GM19351 (cell line): ENCODE results near the gene COL5A1.
"Not testable (repeated sequence)": the region's sequence is repeated elsewhere in the genome, so short reads cannot be mapped to it uniquely, and the experiment has no call there.

Source experiments
- ATAC-seq: cut with Tn5 transposase; IDR thresholded peaks from one replicate; pipeline ENCODE4 v1.9.1; 2021; ENCODE audit warnings: mild to moderate bottlenecking, moderate library complexity; ENCODE audit not compliant: unreplicated experiment

COL5A1 gene

DNA sequence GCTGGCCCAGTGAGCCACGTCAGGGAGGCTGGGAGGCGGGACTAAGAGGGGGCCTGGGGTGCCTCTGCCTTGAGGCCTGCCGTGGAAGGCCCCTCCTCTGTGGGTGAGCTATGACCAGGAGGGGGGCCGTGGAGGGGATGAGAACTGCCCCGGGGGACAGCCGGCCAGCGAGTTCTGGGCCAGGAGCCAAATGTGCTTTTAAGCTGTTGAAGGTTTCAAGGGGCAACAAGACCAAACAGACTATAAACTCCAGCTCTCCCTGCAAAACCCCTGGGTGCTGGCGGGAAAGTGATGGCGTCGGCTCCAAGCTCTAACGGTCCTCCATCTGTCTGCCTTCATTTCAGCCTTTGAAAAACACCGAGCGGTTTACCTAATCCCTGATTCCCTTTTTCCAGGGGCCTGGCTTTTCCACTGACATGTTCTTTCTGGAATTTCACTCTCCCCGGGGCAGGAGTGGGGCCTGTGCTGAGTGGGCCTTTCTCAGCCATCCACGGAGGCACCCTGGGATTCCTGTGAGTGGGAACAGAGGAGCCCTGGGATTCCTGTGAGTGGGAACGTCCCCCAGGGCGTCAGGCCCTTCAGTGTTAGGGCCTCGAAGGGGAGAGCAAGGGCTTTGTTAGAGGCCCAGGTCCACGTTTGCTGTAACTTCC lies 65.6 kb downstream of the COL5A1 start:
- ATAC-seq: no peak

DNA sequence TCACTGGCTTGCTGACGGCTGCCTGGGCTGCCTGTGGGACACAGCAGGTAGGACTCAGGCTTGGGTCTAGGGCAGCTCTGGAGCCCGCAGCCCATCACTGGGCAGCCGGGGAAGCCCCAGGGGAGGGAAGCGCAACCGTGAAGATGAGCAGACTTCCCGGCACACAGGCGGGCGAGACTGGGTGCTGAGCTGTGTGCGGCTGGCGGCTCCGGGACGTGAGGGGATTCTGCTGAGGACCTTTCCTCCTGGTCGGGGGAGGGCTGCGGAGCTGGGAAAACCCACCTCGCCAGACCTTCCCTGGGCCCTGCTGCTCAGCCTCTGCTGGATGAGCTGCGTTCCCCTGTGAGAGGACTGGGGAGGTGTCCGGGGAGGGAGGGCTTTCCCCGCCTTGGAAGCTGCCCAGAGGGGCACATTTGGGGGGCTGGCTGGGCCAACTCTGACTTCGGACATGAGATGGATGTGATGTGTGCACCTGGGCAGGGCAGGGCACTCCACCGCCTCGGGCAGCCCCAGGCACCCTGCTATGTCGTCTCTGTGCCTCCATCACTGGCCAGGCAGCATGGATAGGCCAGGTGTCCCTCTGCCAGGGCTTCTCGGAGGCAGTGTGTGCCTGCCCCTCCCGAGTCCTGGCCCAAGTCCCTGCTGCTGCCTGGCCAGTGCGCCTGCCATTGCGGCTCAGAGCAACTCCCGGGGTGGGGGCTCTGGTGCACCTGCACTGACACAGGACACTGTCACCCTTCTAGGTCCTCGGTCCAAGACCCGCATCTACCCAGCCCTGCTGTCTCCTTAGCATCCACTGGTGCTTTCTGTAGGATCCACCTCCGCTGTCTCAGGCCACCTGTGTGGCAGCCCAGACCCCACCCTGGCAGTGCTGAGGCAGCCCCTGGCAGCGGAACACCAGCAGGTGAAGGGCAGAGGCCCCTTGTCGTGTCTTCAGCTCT lies 66.4 kb downstream of the COL5A1 start:
- no peak for ATAC-seq

- no peak for ATAC-seq
Measured at GRCh38 chr9:134708672-134709038, 67.1 kb downstream of the COL5A1 start.

DNA sequence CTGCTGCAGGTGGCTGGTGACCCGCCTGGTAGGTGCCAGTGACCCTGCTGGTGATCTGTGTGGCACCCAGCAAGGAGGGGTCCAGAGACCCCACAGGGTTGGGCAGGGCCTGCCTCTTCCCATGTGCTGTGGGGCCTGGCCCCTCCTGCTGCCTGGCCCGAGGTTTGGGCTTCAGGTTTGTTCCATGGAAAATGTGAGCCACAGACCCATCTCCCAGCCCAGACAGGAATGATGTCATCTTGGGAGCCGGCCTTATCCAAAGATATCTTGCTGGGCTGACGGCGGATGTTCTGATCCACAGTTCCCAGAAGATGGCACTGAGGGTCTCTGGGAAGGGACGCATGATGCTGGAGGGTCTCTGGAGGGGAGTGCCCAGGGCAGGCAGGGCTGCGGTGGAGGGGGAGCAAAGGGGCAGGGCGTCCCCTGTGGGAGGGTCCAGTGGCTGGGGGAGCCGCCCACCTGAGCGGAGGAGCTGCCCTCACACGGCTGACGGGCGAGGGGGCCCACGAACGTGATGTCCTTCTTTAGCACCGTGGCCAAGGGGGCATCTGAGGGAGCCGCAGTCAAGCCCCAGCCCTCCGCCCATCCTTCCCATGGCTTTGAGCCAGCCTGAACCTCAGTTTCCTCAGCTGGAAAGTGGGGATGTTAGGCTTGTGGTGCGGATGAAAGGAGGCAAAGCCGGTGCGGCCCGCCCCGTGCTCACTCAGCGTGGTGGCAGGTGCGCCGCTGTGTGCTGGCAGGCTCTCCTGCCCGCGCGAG lies 68.1 kb downstream of the COL5A1 start:
- ATAC-seq: no peak

DNA sequence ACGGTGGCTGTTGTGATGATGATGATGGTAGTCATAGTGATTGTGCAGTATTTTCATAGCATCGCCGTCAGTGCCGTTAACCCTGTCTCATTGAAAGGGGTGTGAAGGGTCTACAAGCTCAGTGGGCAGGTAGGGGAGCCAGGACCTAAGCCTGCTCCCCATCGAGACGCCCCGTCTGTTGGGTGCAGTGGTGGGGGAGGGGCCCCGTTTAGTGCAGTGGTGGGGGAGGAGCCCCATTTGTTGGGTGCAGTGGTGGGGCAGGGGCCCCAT lies 68.6 kb downstream of the COL5A1 start:
- ATAC-seq: no peak

GRCh38 chr9:134710901-134711300 lies 69.3 kb downstream of the COL5A1 start:
- no peak for ATAC-seq

DNA sequence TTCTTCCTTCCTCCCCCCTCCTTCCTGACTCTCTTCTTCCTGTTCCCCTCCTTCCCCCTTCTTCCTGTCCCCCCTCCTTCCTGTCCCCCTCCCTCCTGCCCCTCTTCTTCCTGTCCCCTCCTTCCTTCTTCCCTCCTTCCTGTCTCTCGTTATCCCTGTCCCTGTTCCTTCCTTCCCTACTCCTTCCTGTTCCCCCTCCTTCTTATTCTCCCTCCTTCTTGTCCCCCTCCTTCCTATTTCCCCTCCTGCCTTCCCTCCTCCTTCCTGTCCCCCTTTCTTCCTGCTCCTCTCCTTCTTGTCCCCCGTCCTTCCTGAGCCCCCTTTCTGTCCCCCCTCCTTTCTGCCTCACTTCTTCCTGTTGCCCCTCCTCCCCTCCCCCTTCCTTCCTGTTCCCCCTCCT lies 70.6 kb downstream of the COL5A1 start:
- no peak for ATAC-seq

DNA sequence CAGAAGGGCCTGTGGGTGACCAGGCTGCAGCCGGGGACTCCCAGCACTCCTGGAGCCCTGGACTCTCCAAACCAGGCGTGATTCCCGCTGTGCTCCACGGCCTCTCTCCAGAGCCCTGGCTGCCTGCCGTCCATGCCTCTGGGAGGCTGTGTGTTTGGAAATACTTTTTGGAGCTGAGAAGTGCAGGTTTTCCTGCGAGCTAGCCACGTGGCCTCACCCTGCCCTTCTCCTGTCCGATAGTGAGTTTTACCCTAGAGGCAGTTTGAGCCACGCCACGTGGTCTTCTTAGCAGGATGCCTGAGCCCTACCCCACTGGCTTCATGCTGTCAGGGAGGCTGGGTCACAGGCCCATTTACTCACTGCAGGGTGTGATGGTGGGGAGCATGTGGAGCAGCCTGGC lies 71.3 kb downstream of the COL5A1 start:
- no peak for ATAC-seq

- not testable (repeated sequence) for ATAC-seq
Measured at GRCh38 chr9:134715536-134715935, 73.9 kb downstream of the COL5A1 start.

GRCh38 chr9:134716067-134716466 lies 74.5 kb downstream of the COL5A1 start:
- ATAC-seq: no peak

- ATAC-seq: no peak
Measured at GRCh38 chr9:134717056-134717455, 75.5 kb downstream of the COL5A1 start.

GRCh38 chr9:134717924-134718645 lies 76.5 kb downstream of the COL5A1 start:
- ATAC-seq: no peak

GRCh38 chr9:134719331-134719730 lies 77.7 kb downstream of the COL5A1 start:
- ATAC-seq: no peak

DNA sequence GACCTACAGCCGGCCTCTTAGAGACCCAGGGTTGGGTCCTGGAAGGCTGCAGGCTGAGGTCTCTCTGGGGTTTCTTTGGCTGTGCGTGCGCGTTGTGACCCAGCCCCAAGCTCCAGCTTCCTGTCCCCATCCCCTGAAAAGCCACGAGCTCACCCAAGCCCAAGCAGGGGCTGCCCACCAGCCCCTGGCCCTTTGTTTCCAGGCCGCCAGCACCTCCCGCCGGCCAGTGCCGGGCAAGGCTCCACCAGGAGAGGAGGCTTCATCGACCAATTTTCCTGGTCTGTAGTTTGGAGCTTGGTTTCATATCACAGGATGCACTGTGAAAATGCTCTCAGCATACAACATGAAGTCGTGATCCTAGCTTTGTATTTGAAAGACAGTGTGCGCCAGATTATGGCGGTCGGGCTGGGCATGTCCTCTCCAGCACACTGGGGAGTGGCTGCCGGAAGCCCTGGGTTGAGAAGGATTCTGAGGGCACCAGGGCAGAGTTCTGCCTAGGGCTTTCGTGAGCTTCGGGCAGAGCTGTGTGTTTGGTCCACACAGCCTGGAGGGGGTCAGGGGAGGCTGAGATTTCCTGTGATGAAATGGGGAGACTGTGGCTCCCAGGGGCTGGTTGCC lies 78.6 kb downstream of the COL5A1 start:
- ATAC-seq: no peak

DNA sequence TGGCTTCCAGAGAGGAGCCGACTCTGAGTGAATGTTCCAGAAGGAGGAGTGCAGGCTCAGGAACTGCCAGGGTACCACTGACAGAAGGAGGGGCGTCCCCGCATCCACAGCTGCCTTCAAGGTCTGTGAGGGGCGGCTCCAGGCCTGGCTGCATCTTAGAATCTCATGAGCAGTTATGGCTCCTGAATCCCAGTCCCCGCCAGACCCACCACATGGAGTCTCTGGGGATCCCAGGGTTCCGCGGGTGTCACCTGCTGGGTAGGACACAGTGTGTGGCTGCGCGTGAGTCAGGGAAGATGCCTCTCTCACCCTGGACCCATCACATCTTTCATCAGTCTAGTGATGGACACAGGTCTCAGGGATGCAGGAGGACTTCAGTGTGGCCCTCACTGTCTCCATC lies 79.2 kb downstream of the COL5A1 start:
- ATAC-seq: no peak

DNA sequence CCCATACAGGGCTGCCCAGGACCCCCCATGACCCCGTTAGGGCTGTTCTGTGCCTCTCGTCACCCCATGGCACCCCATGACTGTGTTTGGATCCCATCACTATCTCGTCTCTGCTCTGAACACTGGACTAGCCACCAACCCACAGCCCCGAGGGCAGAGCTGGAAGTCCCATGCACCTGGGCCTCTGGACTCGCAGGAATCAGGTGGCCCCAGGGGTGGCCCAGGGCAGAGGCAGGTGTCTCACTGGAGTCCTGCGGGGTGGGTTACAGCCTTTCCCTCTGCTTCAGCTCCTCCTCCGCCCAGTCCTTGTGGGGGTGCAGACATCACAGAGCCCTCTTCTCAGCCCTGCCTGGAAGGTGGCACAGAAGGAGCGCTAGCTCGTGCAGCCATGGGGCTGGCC lies 79.7 kb downstream of the COL5A1 start:
- no peak for ATAC-seq

DNA sequence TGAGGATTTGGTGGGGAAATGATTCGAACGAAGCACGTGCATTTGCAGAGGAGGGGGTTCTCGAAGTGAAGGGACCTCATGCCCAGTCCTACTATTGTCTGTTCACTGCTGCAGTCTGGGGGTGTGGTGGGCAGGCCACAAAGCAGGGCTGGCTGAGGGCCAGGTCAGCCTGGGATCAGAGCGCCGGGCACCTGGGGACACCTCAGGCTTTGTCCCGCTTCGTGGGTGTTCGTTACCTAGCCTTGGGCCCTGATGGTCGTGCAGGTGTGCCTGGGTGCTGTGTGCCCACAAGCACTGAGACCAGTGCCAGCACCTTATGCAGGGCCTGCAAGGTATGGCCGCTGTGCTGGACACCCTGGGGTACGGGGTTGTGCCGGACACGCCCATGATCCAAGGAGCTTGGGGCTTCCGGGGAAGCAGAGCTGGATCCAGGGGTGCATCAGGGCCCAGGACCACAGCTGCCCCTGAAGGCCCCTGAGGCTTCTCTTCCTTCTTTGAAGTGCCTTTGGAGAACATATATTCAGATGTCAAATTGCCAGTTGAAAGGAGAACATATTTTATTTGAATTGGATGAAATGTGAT lies 80.6 kb downstream of the COL5A1 start:
- ATAC-seq: no peak

GRCh38 chr9:134723037-134723436 lies 81.4 kb downstream of the COL5A1 start:
- ATAC-seq: no peak

GRCh38 chr9:134723491-134724190 lies 82.0 kb downstream of the COL5A1 start:
- no peak for ATAC-seq
